HepG2 (cell line): ENCODE measurements around the gene SND1. TPM values are rescaled to one million over a fixed set of nuclear protein-coding genes. Genes with fewer than 3 reads are reported as not detected.

Experiments used
- ATAC-seq: fragments of 200-7000 bp; cut with Tn5 transposase; 3 replicates; pipeline ENCODE4 v1.9.1; 2020; ENCODE audit warnings: mild to moderate bottlenecking, moderate library complexity
- BruUV-seq: library from RNA; stranded (reverse); fragments of 400-500 nt; replicated peaks from 2 replicates; lab custom pipeline; 2021; lab: Mats Ljungman, UMichigan
- CTCF ChIA-PET: fragments of 300-600 bp; formaldehyde crosslinking; extraction: SDS; loops from one replicate; lab custom pipeline; 2021; ENCODE audit warnings: low total read pairs, inconsistent platforms, low intra/inter-chr PET ratio; lab: Yijun Ruan, JAX
- POLR2A ChIA-PET: fragments of 350-600 bp; sonication (Branson Sonifier 250); formaldehyde crosslinking; loops from one replicate; lab custom pipeline; 2020; ENCODE audit warnings: antibody characterized with exemption, inconsistent platforms; lab: Yijun Ruan, JAX
- DNase-seq: peaks from one replicate; pipeline ENCODE4 v3.0.0-alpha.2; 2015; ENCODE audit warnings: low spot score
- FAIRE-seq: peaks from 3 replicates; lab custom pipeline; 2011; peaks lifted over from hg19 to GRCh38; lab: Jason Lieb, UNC
- H2AFZ ChIP-seq: one replicate; pipeline ENCODE4 v1.6.1; 2011; ENCODE audit warnings: low read length, inconsistent platforms
- H3K27ac ChIP-seq: fragments of 300-600 bp; 3 replicates; pipeline ENCODE4 v1.8.0; 2011; ENCODE audit warnings: mixed run types, mild to moderate bottlenecking, mixed read lengths, low read length, inconsistent platforms; ENCODE audit not compliant: insufficient read depth; ENCODE audit errors: extremely low read length
- H3K27me3 ChIP-seq, 2 experiments: fragments of 200-600 bp in 1 of 2; 2 replicates in 1 of 2; 3 replicates in 1 of 2; pipeline versions ENCODE4 v1.6.0 to v1.8.0; 2011; ENCODE audit warnings: low read length in 2 of 2, mild to moderate bottlenecking in 2 of 2, moderate library complexity in 2 of 2, inconsistent platforms in 1 of 2; ENCODE audit not compliant: insufficient read depth in 2 of 2, control insufficient read depth in 1 of 2
- H3K36me3 ChIP-seq, 2 experiments: fragments of 200-600 bp in 1 of 2; replicated peaks in 1 of 2; 2 replicates in 1 of 2; 3 replicates in 1 of 2; pipeline versions ENCODE4 v1.5.1 to v1.8.0; 2011; ENCODE audit warnings: low read length in 2 of 2, inconsistent platforms in 1 of 2; ENCODE audit not compliant: insufficient read depth in 2 of 2, control insufficient read depth in 1 of 2
- H3K4me1 ChIP-seq: 2 replicates; pipeline ENCODE4 v1.5.1; 2012; ENCODE audit warnings: low read length, inconsistent platforms; ENCODE audit not compliant: insufficient read depth
- H3K4me2 ChIP-seq: 2 replicates; pipeline ENCODE4 v1.6.0; 2011; ENCODE audit warnings: low read depth, low read length, inconsistent platforms
- H3K4me3 ChIP-seq, 3 experiments: fragments of 200-600 bp in 1 of 3; sonication (generic), shearing (Covaris generic) in 1 of 3; replicated peaks in 1 of 3; 2 replicates each; pipeline ENCODE4 v1.5.1; 2011 to 2016; ENCODE audit warnings: low read length in 3 of 3, inconsistent platforms in 2 of 3, low read depth in 2 of 3, mild to moderate bottlenecking in 2 of 3, control low read depth in 1 of 3, mixed read lengths in 1 of 3; ENCODE audit not compliant: insufficient read depth in 1 of 3
- H3K79me2 ChIP-seq: one replicate; pipeline ENCODE4 v1.6.1; 2011; ENCODE audit warnings: low read length, inconsistent platforms; ENCODE audit not compliant: insufficient read depth
- H3K9ac ChIP-seq: 2 replicates; pipeline ENCODE4 v1.6.0; 2011; ENCODE audit warnings: mild to moderate bottlenecking, low read depth, low read length, inconsistent platforms; ENCODE audit not compliant: insufficient read depth
- H3K9me3 ChIP-seq: 2 replicates; pipeline ENCODE4 v1.5.1; 2012; ENCODE audit warnings: mild to moderate bottlenecking, low read length
- H4K20me1 ChIP-seq: 2 replicates; pipeline ENCODE4 v1.6.0; 2011; ENCODE audit warnings: inconsistent platforms, mild to moderate bottlenecking, low read length, moderate library complexity; ENCODE audit not compliant: insufficient read depth
- GPBP1L1 ChIP-seq: sonication (generic); formaldehyde crosslinking; IDR thresholded peaks from 2 replicates; pipeline ENCODE4 v1.5.0; 2020; ENCODE audit warnings: mild to moderate bottlenecking, missing genetic modification reagents
- HOXA5 ChIP-seq: sonication (generic); formaldehyde crosslinking; IDR thresholded peaks from 2 replicates; pipeline ENCODE4 v1.4.0; 2020; ENCODE audit warnings: missing genetic modification reagents
- RORA ChIP-seq: sonication (generic); formaldehyde crosslinking; IDR thresholded peaks from 2 replicates; pipeline ENCODE4 v1.5.0; 2020; ENCODE audit warnings: mild to moderate bottlenecking, missing genetic modification reagents, moderate library complexity
- U2AF1 ChIP-seq: fragments of 200-400 bp; formaldehyde crosslinking; optimal IDR thresholded peaks from 2 replicates; pipeline ENCODE3; 2017; ENCODE audit warnings: mild to moderate bottlenecking, low read depth, low read length
- ZBTB7B ChIP-seq: sonication (generic); formaldehyde crosslinking; IDR thresholded peaks from 2 replicates; pipeline ENCODE4 v1.4.0; 2020; ENCODE audit warnings: missing genetic modification reagents
- ZNF234 ChIP-seq: sonication (generic); formaldehyde crosslinking; conservative IDR thresholded peaks from 2 replicates; pipeline ENCODE4 v1.5.1; 2020; ENCODE audit warnings: mild to moderate bottlenecking, missing genetic modification reagents
- ZNF768 ChIP-seq: sonication (generic); formaldehyde crosslinking; IDR thresholded peaks from 2 replicates; pipeline ENCODE4 v1.4.0; 2020; ENCODE audit warnings: missing genetic modification reagents
- WGBS: methylation state at CpG from one replicate; pipeline ENCODE4 v1.1.6; 2017; ENCODE audit warnings: low lambda C conversion rate; 5-methylcytosine and 5-hydroxymethylcytosine counted together
- in situ Hi-C: cut with HindIII; loops from 2 replicates; pipeline ENCODE4 v1.10.0; 2017; ENCODE audit warnings: low pct_unique_long_range_greater_than_20kb; ENCODE audit not compliant: extremely low pct_ligation_motif_present
- intact Hi-C: fragments of 100-400 bp; cut with micrococcal nuclease; formaldehyde crosslinking; loops from one replicate; pipeline ENCODE4 v1.10.0; 2022; ENCODE audit not compliant: unreplicated experiment
- polyA plus RNA-seq, 8 experiments: library from polyadenylated mRNA; depleted of rRNA in 3 of 8; stranded (reverse) in 7 of 8; unstranded in 1 of 8; fragments of >200 nt; fragmentation: Illumina TruSeq in 4 of 8; extraction: Trizol in 4 of 8; gene quantifications; 2 replicates each; pipeline versions ENCODE4 v1.2.1 to v1.2.3, GENCODE V29; 2011 to 2016; ENCODE audit warnings: low read depth in 4 of 8, missing spikeins in 1 of 8, mixed read lengths in 1 of 8; ENCODE audit not compliant: insufficient read depth in 1 of 8
- total RNA-seq, 5 experiments: library from RNA; depleted of rRNA; stranded (reverse); fragments of >200 nt; fragmentation: Illumina TruSeq; extraction: Trizol; gene quantifications; 2 replicates each; pipeline ENCODE4 v1.2.3, GENCODE V29; 2016; ENCODE audit warnings: low read depth in 1 of 5
- TF ChIP-seq, protein P1 (sequence below): sonication (generic); formaldehyde crosslinking; IDR thresholded peaks from 2 replicates; pipeline ENCODE4 v1.4.0; 2020; ENCODE audit warnings: missing genetic modification reagents

SND1 gene
- total and polyA plus RNA-seq, 2 of the 13 experiments (the other 11 are each of a cell fraction or from before 2014, with no cell fraction given) = 110 to 182 TPM

- TF ChIP-seq, protein P1, sequence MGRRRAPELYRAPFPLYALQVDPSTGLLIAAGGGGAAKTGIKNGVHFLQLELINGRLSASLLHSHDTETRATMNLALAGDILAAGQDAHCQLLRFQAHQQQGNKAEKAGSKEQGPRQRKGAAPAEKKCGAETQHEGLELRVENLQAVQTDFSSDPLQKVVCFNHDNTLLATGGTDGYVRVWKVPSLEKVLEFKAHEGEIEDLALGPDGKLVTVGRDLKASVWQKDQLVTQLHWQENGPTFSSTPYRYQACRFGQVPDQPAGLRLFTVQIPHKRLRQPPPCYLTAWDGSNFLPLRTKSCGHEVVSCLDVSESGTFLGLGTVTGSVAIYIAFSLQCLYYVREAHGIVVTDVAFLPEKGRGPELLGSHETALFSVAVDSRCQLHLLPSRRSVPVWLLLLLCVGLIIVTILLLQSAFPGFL (CRISPR knock-in tag) = no peak
- TF ChIP-seq HOXA5 (CRISPR knock-in tag) (no peak), ZNF234 (CRISPR knock-in tag) (no peak), GPBP1L1 (CRISPR knock-in tag) (no peak)
Measured at GRCh38 chr7:128125816-128126215, 473.8 kb downstream of the SND1 start (continued).

GRCh38 chr7:128128401-128128800 lies 476.4 kb downstream of the SND1 start:
- in situ Hi-C loops = no loop called here

More at GRCh38 chr7:128128401-128128800, 476.4 kb downstream of the SND1 start:
- H3K27me3 ChIP-seq = peaks cover 0 to 28% of the 10 kb centered on the region in 2 experiments; a peak in 3 of 5 replicates
- TF ChIP-seq ZNF768 (CRISPR knock-in tag) = no peak
- no peak for TF ChIP-seq RORA
- TF ChIP-seq U2AF1 = no peak
- TF ChIP-seq ZBTB7B (CRISPR knock-in tag) = no peak
- peaks cover 7% of the 10 kb centered on the region; the same call in 1 of the 2 replicates for H3K4me1 ChIP-seq
- no peak overlapping the region for H3K9ac ChIP-seq
- DNase-seq (no peak), ATAC-seq (no peak), FAIRE-seq (no peak)
- ChIA-PET CTCF (no interaction called here), POLR2A (no interaction called here)
- intact Hi-C loops = no loop called here
- H2AFZ ChIP-seq = no peak overlapping the region
- no peaks in the 10 kb centered on the region for H3K36me3 ChIP-seq
- H4K20me1 ChIP-seq = no peaks in the 10 kb centered on the region
- BruUV-seq = no TSS peak
- H3K4me3 ChIP-seq = no peak overlapping the region
- H3K9me3 ChIP-seq = no peaks in the 10 kb centered on the region
- H3K27ac ChIP-seq = no peak overlapping the region
- 6% methylated on average over 3 of the region's 3 CpGs for WGBS
- H3K79me2 ChIP-seq = no peaks in the 10 kb centered on the region
- no peak overlapping the region for H3K4me2 ChIP-seq
